Activated T-cell treated with anti-CD3 and anti-CD28 coated beads, Interleukin-2, amount 50 U/mL, for 24 hours (primary cell): ENCODE results near the gene FOXO6.

Experiments
- DNase-seq: peaks from one replicate; pipeline ENCODE4 v3.0.0-alpha.2; 2020
- H3K27ac Mint-ChIP-seq: 2 replicates; pipeline ENCODE4 v1.8.0; 2020; ENCODE audit warnings: mild to moderate bottlenecking, mixed read lengths
- H3K27me3 Mint-ChIP-seq: 2 replicates; pipeline ENCODE4 v1.8.0; 2020; ENCODE audit warnings: mixed read lengths
- H3K36me3 Mint-ChIP-seq: 2 replicates; pipeline ENCODE4 v1.8.0; 2020; ENCODE audit warnings: low read depth, mixed read lengths
- H3K4me1 Mint-ChIP-seq: 2 replicates; pipeline ENCODE4 v1.8.0; 2020; ENCODE audit warnings: low read depth, mixed read lengths
- H3K4me3 Mint-ChIP-seq: 2 replicates; pipeline ENCODE4 v1.8.0; 2020; ENCODE audit warnings: mild to moderate bottlenecking, moderate library complexity, mixed read lengths
- H3K9me3 Mint-ChIP-seq: 2 replicates; pipeline ENCODE4 v1.8.0; 2020; ENCODE audit warnings: mixed read lengths

FOXO6 gene

GRCh38 chr1:41365772-41366454 lies 4.7 kb downstream of the FOXO6 start:
- Mint-ChIP-seq H3K4me1 (peaks cover 20% of the 10 kb centered on the region), H3K9me3 (no peaks in the 10 kb centered on the region), H3K27me3 (peaks cover 62% of the 10 kb centered on the region), H3K27ac (no peak overlapping the region), H3K36me3 (no peaks in the 10 kb centered on the region), H3K4me3 (no peak overlapping the region)
- peak; percentile 56 for DNase-seq

GRCh38 chr1:41366455-41367287 lies 5.4 kb downstream of the FOXO6 start:
- Mint-ChIP-seq H3K4me1 (peaks cover 20% of the 10 kb centered on the region), H3K9me3 (no peaks in the 10 kb centered on the region), H3K27ac (no peak overlapping the region), H3K27me3 (peaks cover 66% of the 10 kb centered on the region), H3K4me3 (peak overlapping the region; percentile 60), H3K36me3 (no peaks in the 10 kb centered on the region)
- DNase-seq = peak; percentile 63

GRCh38 chr1:41367288-41367642 lies 6.0 kb downstream of the FOXO6 start:
- Mint-ChIP-seq H3K27me3 (peaks cover 70% of the 10 kb centered on the region), H3K36me3 (no peaks in the 10 kb centered on the region), H3K4me3 (peak overlapping the region; percentile 60), H3K9me3 (no peaks in the 10 kb centered on the region), H3K4me1 (peaks cover 20% of the 10 kb centered on the region), H3K27ac (no peak overlapping the region)
- DNase-seq = no peak

- H3K27me3 Mint-ChIP-seq = peaks cover 69% of the 10 kb centered on the region
- DNase-seq = no peak
- H3K36me3 Mint-ChIP-seq = no peaks in the 10 kb centered on the region
- no peak overlapping the region for H3K27ac Mint-ChIP-seq
- H3K4me3 Mint-ChIP-seq = no peak overlapping the region
- no peaks in the 10 kb centered on the region for H3K9me3 Mint-ChIP-seq
- peaks cover 14% of the 10 kb centered on the region for H3K4me1 Mint-ChIP-seq
Measured at GRCh38 chr1:41368366-41368765, 7.1 kb downstream of the FOXO6 start.

GRCh38 chr1:41368801-41369200 lies 7.6 kb downstream of the FOXO6 start:
- Mint-ChIP-seq H3K27ac (no peak overlapping the region), H3K36me3 (no peaks in the 10 kb centered on the region), H3K27me3 (peaks cover 68% of the 10 kb centered on the region), H3K4me3 (no peak overlapping the region), H3K4me1 (peaks cover 12% of the 10 kb centered on the region), H3K9me3 (no peaks in the 10 kb centered on the region)
- no peak for DNase-seq

GRCh38 chr1:41369531-41369930 lies 8.3 kb downstream of the FOXO6 start:
- no peak for DNase-seq
- Mint-ChIP-seq H3K9me3 (no peaks in the 10 kb centered on the region), H3K27ac (no peak overlapping the region), H3K4me1 (peaks cover 12% of the 10 kb centered on the region), H3K27me3 (peaks cover 70% of the 10 kb centered on the region), H3K36me3 (no peaks in the 10 kb centered on the region), H3K4me3 (no peak overlapping the region)

- no peak for DNase-seq
- Mint-ChIP-seq H3K4me1 (peaks cover 12% of the 10 kb centered on the region), H3K36me3 (no peaks in the 10 kb centered on the region), H3K27me3 (peaks cover 68% of the 10 kb centered on the region), H3K27ac (no peak overlapping the region), H3K4me3 (no peak overlapping the region), H3K9me3 (no peaks in the 10 kb centered on the region)
Measured at GRCh38 chr1:41370225-41370624, 9.0 kb downstream of the FOXO6 start.

GRCh38 chr1:41370756-41371420 lies 9.7 kb downstream of the FOXO6 start:
- H3K27me3 Mint-ChIP-seq = peaks cover 69% of the 10 kb centered on the region
- no peak for DNase-seq
- H3K9me3 Mint-ChIP-seq = no peaks in the 10 kb centered on the region
- H3K27ac Mint-ChIP-seq = no peak overlapping the region
- H3K4me1 Mint-ChIP-seq = peaks cover 8% of the 10 kb centered on the region
- no peaks in the 10 kb centered on the region for H3K36me3 Mint-ChIP-seq
- no peak overlapping the region for H3K4me3 Mint-ChIP-seq

- peaks cover 5% of the 10 kb centered on the region for H3K4me1 Mint-ChIP-seq
- no peaks in the 10 kb centered on the region for H3K36me3 Mint-ChIP-seq
- DNase-seq = no peak
- H3K27ac Mint-ChIP-seq = no peak overlapping the region
- no peak overlapping the region for H3K4me3 Mint-ChIP-seq
- H3K9me3 Mint-ChIP-seq = no peaks in the 10 kb centered on the region
- H3K27me3 Mint-ChIP-seq = peaks cover 71% of the 10 kb centered on the region
Measured at GRCh38 chr1:41371630-41372599, 10.7 kb downstream of the FOXO6 start.

- H3K4me3 Mint-ChIP-seq = no peak overlapping the region
- H3K27me3 Mint-ChIP-seq = peaks cover 64% of the 10 kb centered on the region
- H3K4me1 Mint-ChIP-seq = no peaks in the 10 kb centered on the region
- no peak for DNase-seq
- no peak overlapping the region for H3K27ac Mint-ChIP-seq
- no peaks in the 10 kb centered on the region for H3K9me3 Mint-ChIP-seq
- no peaks in the 10 kb centered on the region for H3K36me3 Mint-ChIP-seq
Measured at GRCh38 chr1:41372600-41372993, 11.4 kb downstream of the FOXO6 start.

- peaks cover 63% of the 10 kb centered on the region for H3K27me3 Mint-ChIP-seq
- DNase-seq = no peak
- no peaks in the 10 kb centered on the region for H3K4me1 Mint-ChIP-seq
- H3K36me3 Mint-ChIP-seq = no peaks in the 10 kb centered on the region
- no peaks in the 10 kb centered on the region for H3K9me3 Mint-ChIP-seq
- H3K27ac Mint-ChIP-seq = no peak overlapping the region
- no peak overlapping the region for H3K4me3 Mint-ChIP-seq
Measured at GRCh38 chr1:41373373-41373772, 12.1 kb downstream of the FOXO6 start.

GRCh38 chr1:41374711-41375110 lies 13.5 kb downstream of the FOXO6 start:
- H3K27ac Mint-ChIP-seq = no peak overlapping the region
- no peak overlapping the region for H3K4me3 Mint-ChIP-seq
- H3K36me3 Mint-ChIP-seq = no peaks in the 10 kb centered on the region
- H3K4me1 Mint-ChIP-seq = no peaks in the 10 kb centered on the region
- no peak for DNase-seq
- H3K9me3 Mint-ChIP-seq = no peaks in the 10 kb centered on the region
- H3K27me3 Mint-ChIP-seq = peaks cover 61% of the 10 kb centered on the region

GRCh38 chr1:41377397-41377796 lies 16.2 kb downstream of the FOXO6 start:
- H3K4me3 Mint-ChIP-seq = no peak overlapping the region
- H3K27ac Mint-ChIP-seq = no peak overlapping the region
- no peaks in the 10 kb centered on the region for H3K9me3 Mint-ChIP-seq
- no peaks in the 10 kb centered on the region for H3K36me3 Mint-ChIP-seq
- peaks cover 4% of the 10 kb centered on the region for H3K4me1 Mint-ChIP-seq
- no peak for DNase-seq
- H3K27me3 Mint-ChIP-seq = peaks cover 65% of the 10 kb centered on the region

- no peak for DNase-seq
- Mint-ChIP-seq H3K4me3 (no peak overlapping the region), H3K9me3 (no peaks in the 10 kb centered on the region), H3K36me3 (no peaks in the 10 kb centered on the region), H3K27ac (no peak overlapping the region), H3K4me1 (peaks cover 7% of the 10 kb centered on the region), H3K27me3 (peaks cover 62% of the 10 kb centered on the region)
Measured at GRCh38 chr1:41378222-41378621, 17.0 kb downstream of the FOXO6 start.
